Measurements from ENCODE around the gene ABCD1.
"Not testable (repeated sequence)": the region's sequence is repeated elsewhere in the genome, so short reads cannot be mapped to it uniquely, and the experiment has no call there.

ABCD1 gene

DNA sequence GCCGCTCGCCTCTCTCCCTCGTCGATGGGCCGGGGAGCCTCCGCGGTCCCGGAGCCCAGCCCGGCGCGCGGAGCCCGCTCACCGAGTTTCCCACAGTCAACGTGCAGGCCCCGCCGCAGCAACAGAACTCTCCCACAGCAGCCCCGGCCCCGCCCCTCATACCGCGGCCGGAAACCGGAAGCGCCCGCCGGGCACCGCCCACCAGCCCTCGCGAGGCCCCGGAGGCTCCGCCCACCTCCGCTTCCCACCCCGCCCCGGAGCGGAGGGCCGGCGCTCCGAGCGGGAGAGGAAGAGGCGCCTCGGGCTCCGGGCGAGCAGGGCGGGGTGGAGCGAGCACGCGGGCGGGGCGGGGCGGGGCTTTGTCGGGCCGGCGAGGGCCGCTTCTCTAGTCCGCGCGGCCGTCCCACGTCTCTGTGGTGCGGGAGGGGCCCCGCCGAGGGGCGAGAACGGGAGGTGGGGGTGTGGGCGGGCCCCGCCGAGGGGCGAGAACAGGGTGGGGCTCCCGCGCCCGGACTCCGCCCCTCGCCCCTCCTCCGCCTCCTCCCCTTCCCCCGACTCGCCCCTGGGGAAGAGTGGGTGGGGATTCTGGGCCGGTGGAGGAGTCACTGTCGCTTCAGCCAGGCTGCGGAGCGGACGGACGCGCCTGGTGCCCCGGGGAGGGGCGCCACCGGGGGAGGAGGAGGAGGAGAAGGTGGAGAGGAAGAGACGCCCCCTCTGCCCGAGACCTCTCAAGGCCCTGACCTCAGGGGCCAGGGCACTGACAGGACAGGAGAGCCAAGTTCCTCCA lies at the start of gene ABCD1, which contains the start of gene BCAP31:
ABCD1 (plus strand) TSS at position 605 of the 787 bp plus-strand sequence. CDS start 411 bp downstream, outside the sequence.
BCAP31 (minus strand) TSS at position 136 of the 787 bp plus-strand sequence. CDS start 1,143 bp downstream, outside the sequence.
- peaks cover 0 to 3% (median 0%) of the 10 kb centered on the region in 5 donors for H3K9me3 ChIP-seq (ENCODE audit: control insufficient read depth in 5 of 5, low read length in 5 of 5)
- peaks cover 0 to 19% (median 14%) of the 10 kb centered on the region in 5 donors for H3K36me3 ChIP-seq (ENCODE audit: control insufficient read depth in 5 of 5, insufficient read depth in 5 of 5, low read length in 5 of 5)
- peak within 1 kb of the TSS; percentile 88 for H3K27ac ChIP-seq (ENCODE audit: low read depth, low read length)
- H3K27me3 ChIP-seq (ENCODE audit: control insufficient read depth in 5 of 5, insufficient read depth in 4 of 5, low read length in 5 of 5), result peaks cover 0 to 19% (median 0%) of the 10 kb centered on the region in 5 donors
- peak within 1 kb of the TSS; percentile 65 to 71 (median 70) for H3K4me3 ChIP-seq (ENCODE audit: low read depth in 1 of 5, low read length in 5 of 5)
- peak within 1 kb of the TSS; percentile 65 to 86 (median 80) for H3K9ac ChIP-seq (ENCODE audit: low read length in 5 of 5)
- H3K4me1 ChIP-seq (ENCODE audit: control insufficient read depth in 5 of 5, insufficient read depth in 5 of 5, low read length in 5 of 5), result peaks cover 16 to 60% (median 51%) of the 10 kb centered on the region in 5 donors

DNA sequence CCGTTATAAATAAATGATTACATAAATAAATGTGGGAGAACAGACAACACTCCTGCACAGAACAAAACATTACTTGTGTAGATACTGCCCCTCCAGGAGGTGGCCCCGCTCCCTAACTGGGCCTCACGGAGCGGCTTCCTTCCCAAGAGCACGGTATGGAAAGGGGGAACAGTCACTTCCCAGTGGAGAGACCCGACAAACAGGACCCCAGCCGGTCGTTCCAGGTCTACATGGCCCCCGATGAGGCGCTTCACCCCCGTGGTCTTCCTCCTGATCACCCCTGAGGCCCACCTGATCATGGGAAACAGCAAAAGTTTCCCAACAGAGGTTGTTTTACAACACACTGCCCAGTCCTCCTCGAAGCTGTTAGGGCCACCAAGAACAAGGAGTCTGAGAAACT lies 43.5 kb upstream of the ABCD1 start:
- no peaks in the 10 kb centered on the region for H3K4me1 ChIP-seq (ENCODE audit: control insufficient read depth in 5 of 5, insufficient read depth in 5 of 5, low read length in 5 of 5)

GRCh38 chrX:153683486-153683885 lies 41.2 kb upstream of the ABCD1 start:
- not testable (repeated sequence) for H3K4me3 ChIP-seq (ENCODE audit: low read depth in 1 of 5, low read length in 5 of 5); H3K36me3 ChIP-seq (ENCODE audit: control insufficient read depth in 5 of 5, insufficient read depth in 5 of 5, low read length in 5 of 5); H3K27ac ChIP-seq (ENCODE audit: low read depth, low read length); H3K9me3 ChIP-seq (ENCODE audit: control insufficient read depth in 5 of 5, low read length in 5 of 5); H3K9ac ChIP-seq (ENCODE audit: low read length in 5 of 5); H3K4me1 ChIP-seq (ENCODE audit: control insufficient read depth in 5 of 5, insufficient read depth in 5 of 5, low read length in 5 of 5)
- peaks cover 4 to 26% (median 12%) of the 10 kb centered on the region in 5 donors for H3K27me3 ChIP-seq (ENCODE audit: control insufficient read depth in 5 of 5, insufficient read depth in 4 of 5, low read length in 5 of 5)

More for the DNA sequence above, 43.5 kb upstream of the ABCD1 start:
- no peak overlapping the region for H3K4me3 ChIP-seq (ENCODE audit: low read depth in 1 of 5, low read length in 5 of 5)
- no peaks in the 10 kb centered on the region for H3K36me3 ChIP-seq (ENCODE audit: control insufficient read depth in 5 of 5, insufficient read depth in 5 of 5, low read length in 5 of 5)
- H3K27me3 ChIP-seq (ENCODE audit: control insufficient read depth in 5 of 5, insufficient read depth in 4 of 5, low read length in 5 of 5), result peaks cover 4 to 25% (median 13%) of the 10 kb centered on the region in 5 donors
- no peak overlapping the region for H3K9ac ChIP-seq (ENCODE audit: low read length in 5 of 5)
- H3K9me3 ChIP-seq (ENCODE audit: control insufficient read depth in 5 of 5, low read length in 5 of 5), result peaks cover 0 to 7% (median 0%) of the 10 kb centered on the region in 5 donors
- no peak overlapping the region for H3K27ac ChIP-seq (ENCODE audit: low read depth, low read length)

- no peak overlapping the region for H3K27ac ChIP-seq (ENCODE audit: low read depth, low read length)
- H3K27me3 ChIP-seq (ENCODE audit: control insufficient read depth in 5 of 5, insufficient read depth in 4 of 5, low read length in 5 of 5), result peaks cover 4 to 23% (median 12%) of the 10 kb centered on the region in 5 donors
- peaks cover 0 to 7% (median 0%) of the 10 kb centered on the region in 5 donors for H3K9me3 ChIP-seq (ENCODE audit: control insufficient read depth in 5 of 5, low read length in 5 of 5)
- H3K36me3 ChIP-seq (ENCODE audit: control insufficient read depth in 5 of 5, insufficient read depth in 5 of 5, low read length in 5 of 5), result no peaks in the 10 kb centered on the region
- peaks cover 0 to 6% (median 3%) of the 10 kb centered on the region in 5 donors for H3K4me1 ChIP-seq (ENCODE audit: control insufficient read depth in 5 of 5, insufficient read depth in 5 of 5, low read length in 5 of 5)
- no peak overlapping the region for H3K9ac ChIP-seq (ENCODE audit: low read length in 5 of 5)
- no peak overlapping the region for H3K4me3 ChIP-seq (ENCODE audit: low read depth in 1 of 5, low read length in 5 of 5)
These were observed 40.0 kb upstream of the ABCD1 start for GRCh38 chrX:153684467-153685155.

- Histone ChIP-seq H3K9ac (ENCODE audit: low read length in 5 of 5) (no peak overlapping the region), H3K4me1 (ENCODE audit: control insufficient read depth in 5 of 5, insufficient read depth in 5 of 5, low read length in 5 of 5) (peaks cover 0 to 11% (median 9%) of the 10 kb centered on the region in 5 donors), H3K9me3 (ENCODE audit: control insufficient read depth in 5 of 5, low read length in 5 of 5) (peaks cover 0 to 7% (median 0%) of the 10 kb centered on the region in 5 donors), H3K4me3 (ENCODE audit: low read depth in 1 of 5, low read length in 5 of 5) (no peak overlapping the region), H3K27me3 (ENCODE audit: control insufficient read depth in 5 of 5, insufficient read depth in 4 of 5, low read length in 5 of 5) (peaks cover 4 to 23% (median 12%) of the 10 kb centered on the region in 5 donors), H3K36me3 (ENCODE audit: control insufficient read depth in 5 of 5, insufficient read depth in 5 of 5, low read length in 5 of 5) (no peaks in the 10 kb centered on the region), H3K27ac (ENCODE audit: low read depth, low read length) (no peak overlapping the region)
These were observed 39.5 kb upstream of the ABCD1 start for GRCh38 chrX:153685156-153685536.

DNA sequence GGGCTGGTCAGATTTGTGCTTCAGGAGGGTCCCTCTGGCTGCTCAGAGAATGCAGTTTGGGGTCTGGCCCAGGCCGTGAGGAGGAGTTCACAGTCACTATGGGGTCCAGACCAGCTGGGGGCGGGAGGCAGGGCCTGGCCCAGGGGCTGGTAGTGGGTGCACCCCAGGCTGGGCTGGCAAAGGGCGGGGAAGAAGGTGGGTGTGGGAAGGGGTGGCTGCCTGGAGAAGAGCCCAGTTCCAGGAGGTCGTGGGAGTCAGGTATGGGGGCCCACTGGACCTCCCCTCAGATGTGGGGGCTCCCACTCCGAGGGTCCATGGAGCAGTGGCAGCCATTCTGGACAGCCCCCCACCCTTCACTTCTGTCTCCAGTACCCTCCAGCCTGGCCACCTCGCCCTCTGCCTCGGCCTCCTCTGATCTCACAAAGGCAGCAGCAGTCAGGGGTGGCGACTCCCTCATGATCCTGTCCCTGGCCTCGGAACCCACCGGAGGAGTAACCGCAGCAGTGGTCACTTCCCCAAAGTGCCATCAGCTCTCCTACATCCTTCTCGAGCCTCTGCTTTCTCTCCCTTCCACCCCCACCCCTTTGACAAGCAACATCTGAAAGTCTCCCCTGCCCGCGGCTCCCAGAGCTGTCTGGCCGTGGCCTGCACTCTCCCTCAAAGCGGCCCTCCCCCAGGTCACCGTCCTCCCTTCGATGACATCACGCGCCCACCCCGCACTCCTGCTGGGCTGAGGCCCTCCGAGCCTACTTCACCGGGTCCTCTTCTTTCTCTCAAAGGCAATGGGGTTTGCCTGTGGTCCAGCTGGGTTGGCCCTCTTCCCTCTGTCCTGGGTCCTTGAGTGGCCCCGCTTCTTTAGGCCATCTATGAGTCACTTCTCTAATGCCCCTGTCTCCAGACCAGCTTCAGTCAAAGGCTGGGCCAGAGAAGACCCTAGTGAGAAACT lies 38.6 kb upstream of the ABCD1 start:
- Histone ChIP-seq H3K4me3 (ENCODE audit: low read depth in 1 of 5, low read length in 5 of 5) (no peak overlapping the region), H3K27me3 (ENCODE audit: control insufficient read depth in 5 of 5, insufficient read depth in 4 of 5, low read length in 5 of 5) (peaks cover 4 to 23% (median 12%) of the 10 kb centered on the region in 5 donors), H3K4me1 (ENCODE audit: control insufficient read depth in 5 of 5, insufficient read depth in 5 of 5, low read length in 5 of 5) (peaks cover 0 to 17% (median 11%) of the 10 kb centered on the region in 5 donors), H3K9ac (ENCODE audit: low read length in 5 of 5) (no peak overlapping the region), H3K36me3 (ENCODE audit: control insufficient read depth in 5 of 5, insufficient read depth in 5 of 5, low read length in 5 of 5) (no peaks in the 10 kb centered on the region), H3K27ac (ENCODE audit: low read depth, low read length) (no peak overlapping the region), H3K9me3 (ENCODE audit: control insufficient read depth in 5 of 5, low read length in 5 of 5) (peaks cover 0 to 7% (median 0%) of the 10 kb centered on the region in 5 donors)

- Histone ChIP-seq H3K9me3 (ENCODE audit: control insufficient read depth in 5 of 5, low read length in 5 of 5) (peaks cover 0 to 7% (median 0%) of the 10 kb centered on the region in 5 donors), H3K36me3 (ENCODE audit: control insufficient read depth in 5 of 5, insufficient read depth in 5 of 5, low read length in 5 of 5) (no peaks in the 10 kb centered on the region), H3K27me3 (ENCODE audit: control insufficient read depth in 5 of 5, insufficient read depth in 4 of 5, low read length in 5 of 5) (peaks cover 4 to 17% (median 12%) of the 10 kb centered on the region in 5 donors), H3K9ac (ENCODE audit: low read length in 5 of 5) (no peak overlapping the region), H3K27ac (ENCODE audit: low read depth, low read length) (no peak overlapping the region), H3K4me3 (ENCODE audit: low read depth in 1 of 5, low read length in 5 of 5) (no peak overlapping the region), H3K4me1 (ENCODE audit: control insufficient read depth in 5 of 5, insufficient read depth in 5 of 5, low read length in 5 of 5) (peaks cover 0 to 23% (median 11%) of the 10 kb centered on the region in 5 donors)
These were observed 37.9 kb upstream of the ABCD1 start for GRCh38 chrX:153686711-153687110.

DNA sequence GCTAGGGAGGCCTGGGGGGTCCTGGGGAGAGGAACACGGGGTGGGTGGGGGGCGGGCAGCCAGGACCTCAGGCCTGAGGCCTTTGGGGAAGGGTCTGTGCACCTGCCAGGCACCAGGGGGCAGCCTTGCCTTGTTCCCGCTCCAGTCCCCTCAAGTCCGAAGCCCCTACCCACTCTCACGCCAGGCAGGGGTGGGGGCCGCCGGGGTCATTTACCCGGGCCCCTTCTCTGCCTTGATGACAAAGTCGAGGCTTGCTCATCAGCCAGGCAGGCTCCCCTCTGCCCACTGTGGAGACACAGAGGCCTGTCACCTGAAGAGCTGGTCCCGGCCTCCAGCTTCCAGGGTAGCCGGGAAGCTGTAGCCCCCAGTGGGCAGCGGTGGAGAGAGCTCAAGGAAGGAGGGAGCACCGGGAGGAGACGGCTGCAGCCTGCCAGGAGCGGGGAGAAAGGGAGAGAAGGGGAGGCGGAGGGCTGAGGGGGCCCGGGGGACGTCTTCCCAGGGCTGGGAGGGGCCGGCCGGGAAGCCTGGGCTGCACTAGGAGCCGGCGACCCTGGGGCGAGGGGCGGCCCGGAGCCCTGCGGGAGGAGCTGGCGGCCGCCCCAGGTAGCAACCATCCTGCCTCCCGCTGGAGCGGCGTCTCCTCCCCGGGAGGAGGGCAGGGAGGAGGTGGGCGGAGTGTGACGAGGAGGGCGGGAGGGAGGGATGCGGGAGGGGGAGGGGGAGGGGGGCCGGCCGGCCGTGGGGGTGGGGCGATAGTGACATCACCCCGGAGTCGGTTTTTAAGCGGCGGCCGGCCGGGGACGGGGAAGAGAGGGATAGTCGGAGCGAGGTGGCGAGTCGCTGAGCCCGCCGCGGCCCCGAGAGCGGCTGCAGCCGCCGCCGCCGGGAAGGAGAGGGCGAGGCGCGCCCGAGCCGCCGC lies 37.3 kb upstream of the ABCD1 start, which contains the start of gene SLC6A8:
SLC6A8 (plus strand) TSS at position 806 of the 919 bp plus-strand sequence. CDS start 649 bp downstream, outside the sequence.
- peaks cover 0 to 24% (median 11%) of the 10 kb centered on the region in 5 donors for H3K4me1 ChIP-seq (ENCODE audit: control insufficient read depth in 5 of 5, insufficient read depth in 5 of 5, low read length in 5 of 5)
- peaks cover 0 to 7% (median 0%) of the 10 kb centered on the region in 5 donors for H3K9me3 ChIP-seq (ENCODE audit: control insufficient read depth in 5 of 5, low read length in 5 of 5)
- H3K27me3 ChIP-seq (ENCODE audit: control insufficient read depth in 5 of 5, insufficient read depth in 4 of 5, low read length in 5 of 5), result peaks cover 4 to 23% (median 12%) of the 10 kb centered on the region in 5 donors
- H3K4me3 ChIP-seq (ENCODE audit: low read depth in 1 of 5, low read length in 5 of 5), result peak within 1 kb of the TSS in 3 of 5 donors; percentile 22 to 52 (median 51)
- H3K36me3 ChIP-seq (ENCODE audit: control insufficient read depth in 5 of 5, insufficient read depth in 5 of 5, low read length in 5 of 5), result no peaks in the 10 kb centered on the region
- H3K27ac ChIP-seq (ENCODE audit: low read depth, low read length), result no peak within 1 kb of the TSS
- H3K9ac ChIP-seq (ENCODE audit: low read length in 5 of 5), result no peak within 1 kb of the TSS

All from subcutaneous abdominal adipose tissue (tissue), 5 donors.